K562 (cell line): ENCODE measurements around the gene XPA. TPM values are rescaled to one million over a fixed set of nuclear protein-coding genes. Genes with fewer than 3 reads are reported as not detected.

Experiments used
- ATAC-seq: fragments of 200-7000 bp; cut with Tn5 transposase; 3 replicates; pipeline ENCODE4 v1.9.1; 2020; ENCODE audit warnings: moderate library complexity
- BruUV-seq: library from RNA; stranded (reverse); fragments of 400-500 nt; replicated peaks from 2 replicates; lab custom pipeline; 2021; lab: Mats Ljungman, UMichigan
- CTCF ChIA-PET: fragments of 300-600 bp; formaldehyde crosslinking; extraction: SDS; loops from one replicate; lab custom pipeline; 2021; ENCODE audit warnings: low intra/inter-chr PET ratio; lab: Yijun Ruan, JAX
- POLR2A ChIA-PET: fragments of 300-600, 350-650 bp; sonication (Branson Sonifier 250); formaldehyde crosslinking; extraction: SDS; loops from one replicate; lab custom pipeline; 2021; ENCODE audit warnings: antibody characterized with exemption, inconsistent platforms; lab: Yijun Ruan, JAX
- DNase-seq, 4 experiments: peaks; one replicate each; pipeline versions ENCODE4 v3.0.0 to v3.0.0-alpha.2; 2011 to 2018; ENCODE audit warnings: low spot score in 3 of 4, mixed read lengths in 3 of 4; ENCODE audit errors: extremely low read depth in 1 of 4
- FAIRE-seq: peaks from 2 replicates; lab custom pipeline; 2011; peaks lifted over from hg19 to GRCh38; lab: Jason Lieb, UNC
- H2AFZ ChIP-seq: 2 replicates; pipeline ENCODE4 v1.6.0; 2011; ENCODE audit warnings: low read depth, low read length, control low read depth, inconsistent platforms
- H3K27ac ChIP-seq: fragments of 200-600 bp; 3 replicates; pipeline ENCODE4 v1.8.0; 2011; ENCODE audit warnings: low read depth, mild to moderate bottlenecking, control low read depth, inconsistent platforms, low read length, moderate library complexity, mixed read lengths; ENCODE audit errors: extremely low read depth
- H3K27me3 ChIP-seq, 2 experiments: fragments of 300-600 bp in 1 of 2; 2 replicates in 1 of 2; 3 replicates in 1 of 2; pipeline versions ENCODE4 v1.6.0 to v1.8.0; 2011; ENCODE audit warnings: inconsistent platforms in 2 of 2, low read length in 2 of 2, mild to moderate bottlenecking in 1 of 2, mixed read lengths in 1 of 2, moderate library complexity in 1 of 2; ENCODE audit not compliant: control insufficient read depth in 2 of 2, insufficient read depth in 2 of 2
- H3K36me3 ChIP-seq: fragments of 300-600 bp; 3 replicates; pipeline ENCODE4 v1.8.0; 2011; ENCODE audit warnings: mild to moderate bottlenecking, low read length, inconsistent platforms; ENCODE audit not compliant: control insufficient read depth, insufficient read depth
- H3K4me1 ChIP-seq, 2 experiments: fragments of 200-600 bp in 1 of 2; replicated peaks in 1 of 2; 2 replicates in 1 of 2; 3 replicates in 1 of 2; pipeline versions ENCODE4 v1.5.1 to v1.8.0; 2011; ENCODE audit warnings: inconsistent platforms in 2 of 2, low read length in 2 of 2, mild to moderate bottlenecking in 1 of 2, mixed read lengths in 1 of 2, moderate library complexity in 1 of 2; ENCODE audit not compliant: control insufficient read depth in 2 of 2, insufficient read depth in 2 of 2
- H3K4me2 ChIP-seq: 2 replicates; pipeline ENCODE4 v1.6.1; 2011; ENCODE audit warnings: low read length, control low read depth, inconsistent platforms, mixed read lengths; ENCODE audit not compliant: insufficient read depth
- H3K4me3 ChIP-seq: fragments of 200-600 bp; sonication (generic), shearing (Covaris generic); 2 replicates; pipeline ENCODE4 v1.5.1; 2016; ENCODE audit warnings: control low read depth, inconsistent platforms
- H3K79me2 ChIP-seq: fragments of 200-600 bp; 3 replicates; pipeline ENCODE4 v1.8.0; 2011; ENCODE audit warnings: low read length, inconsistent platforms; ENCODE audit not compliant: control insufficient read depth, insufficient read depth
- H3K9ac ChIP-seq, 2 experiments: 2 replicates each; pipeline versions ENCODE4 v1.6.0 to v1.6.1; 2011; ENCODE audit warnings: low read depth in 2 of 2, low read length in 2 of 2, control low read depth in 1 of 2, inconsistent platforms in 1 of 2, mild to moderate bottlenecking in 1 of 2, mixed read lengths in 1 of 2; ENCODE audit not compliant: insufficient read depth in 1 of 2
- H3K9me1 ChIP-seq: one replicate; pipeline ENCODE4 v1.6.0; 2011; ENCODE audit warnings: inconsistent platforms, mild to moderate bottlenecking, low read length, moderate library complexity; ENCODE audit not compliant: control insufficient read depth, insufficient read depth
- H3K9me3 ChIP-seq: replicated peaks from 2 replicates; pipeline ENCODE4 v1.5.1; 2011; ENCODE audit warnings: low read depth, low read length, inconsistent platforms; ENCODE audit not compliant: control insufficient read depth, insufficient read depth
- H4K20me1 ChIP-seq: replicated peaks from 2 replicates; pipeline ENCODE4 v1.6.1; 2011; ENCODE audit warnings: low read length, inconsistent platforms, mixed read lengths; ENCODE audit not compliant: control insufficient read depth, insufficient read depth
- NFIC ChIP-seq: fragments of 450-650 bp; IDR thresholded peaks from 2 replicates; pipeline ENCODE4 v1.6.1; 2017; ENCODE audit warnings: mild to moderate bottlenecking, inconsistent platforms
- NFIX ChIP-seq: fragments of 250-450 bp; sonication (Bioruptor Pico); IDR thresholded peaks from 2 replicates; pipeline ENCODE4 v1.4.0; 2020; ENCODE audit warnings: low read depth, mild to moderate bottlenecking, moderate library complexity
- ZNF224 ChIP-seq: sonication (generic); formaldehyde crosslinking; IDR thresholded peaks from 2 replicates; pipeline ENCODE4 v1.8.0; 2022; ENCODE audit warnings: mild to moderate bottlenecking, missing genetic modification reagents
- ZNF589 ChIP-seq: fragments of 200-800 bp; sonication (Bioruptor generic); IDR thresholded peaks from 2 replicates; pipeline ENCODE4 v1.6.1; 2016; ENCODE audit warnings: low read depth, missing genetic modification characterization, missing compliant biosample characterization
- WGBS: fragments of 100-300 bp; shearing (Covaris generic); methylation state at CpG from one replicate; pipeline ENCODE4 v1.1.6; 2016; ENCODE audit warnings: low coverage, mixed read lengths; ENCODE audit not compliant: insufficient coverage; ENCODE audit errors: missing lambda C conversion rate; 5-methylcytosine and 5-hydroxymethylcytosine counted together
- in situ Hi-C: fragments of 300-500 bp; cut with MboI; formaldehyde crosslinking; loops from 4 replicates; pipeline ENCODE4 v1.15.0; 2018; ENCODE audit warnings: inconsistent platforms, mixed read lengths
- intact Hi-C: fragments of 100-400 bp; cut with micrococcal nuclease; formaldehyde crosslinking; loops from 2 replicates; pipeline ENCODE4 v1.14.2; 2022
- polyA plus RNA-seq, 8 experiments: library from polyadenylated mRNA; depleted of rRNA in 4 of 8; stranded (reverse) in 5 of 8; unstranded in 3 of 8; fragments of >200 nt; fragmentation: Nextera tagmentation in 2 of 8; fragmentation: Illumina TruSeq in 1 of 8; extraction: Ambion mirVana in 2 of 8; extraction: Trizol in 1 of 8; gene quantifications; 2 replicates each; pipeline versions ENCODE4 v1.2.1 to v1.2.3, GENCODE V29; 2011 to 2014; ENCODE audit warnings: inconsistent platforms in 1 of 8, missing spikeins in 1 of 8
- total RNA-seq, 7 experiments: library from RNA; depleted of rRNA in 6 of 7; stranded (reverse); fragments of >200 nt in 6 of 7; fragmentation: Illumina TruSeq in 2 of 7; extraction: Trizol in 2 of 7; gene quantifications; 2 replicates each; pipeline versions ENCODE4 v1.2.1 to v1.2.3, GENCODE V29; 2011 to 2021; ENCODE audit warnings: low replicate concordance in 1 of 7
- TF ChIP-seq, protein P1 (sequence below): fragments of 250-450 bp; sonication (Bioruptor Pico); IDR thresholded peaks from 2 replicates; pipeline ENCODE4 v1.5.0; 2021
- TF ChIP-seq, protein P2 (sequence below): fragments of 200-800 bp; sonication (Bioruptor generic); IDR thresholded peaks from 2 replicates; pipeline ENCODE4 v1.6.1; 2017; ENCODE audit warnings: missing genetic modification characterization, missing compliant biosample characterization

XPA gene
- total and polyA plus RNA-seq, 9 of the 15 experiments (the other 6 are each of a cell fraction or from before 2014, with no cell fraction given), result 5.1 to 18.2 (median 14.1) TPM

DNA sequence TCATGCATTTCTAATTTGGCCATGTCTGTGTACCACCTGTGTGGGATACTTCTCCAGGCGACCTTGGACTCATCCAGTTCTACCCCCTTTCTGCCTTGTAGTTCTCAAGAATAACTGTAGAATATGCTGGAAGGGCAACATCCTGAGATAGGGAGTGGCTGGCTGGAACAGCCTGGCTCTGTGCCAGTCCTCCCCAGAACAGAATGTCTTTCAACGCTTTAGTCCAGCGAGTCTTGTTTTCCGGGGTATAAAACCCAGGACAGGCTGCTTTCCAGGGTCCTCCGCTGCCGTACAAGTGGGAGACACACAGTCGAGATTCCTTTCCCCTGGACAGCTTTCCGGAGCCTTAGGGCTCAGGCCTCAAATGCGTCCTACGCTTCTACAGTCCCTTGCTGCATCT, 45.4 kb upstream of the XPA start:
- no peaks in the 10 kb centered on the region for H3K9me1 ChIP-seq
- ATAC-seq, result no peak
- H3K4me2 ChIP-seq, result no peak overlapping the region
- no peaks in the 10 kb centered on the region for H3K9me3 ChIP-seq
- intact Hi-C loops, result no loop called here
- TF ChIP-seq ZNF589 (CRISPR knock-in tag), result no peak
- peak; percentile 89 for TF ChIP-seq NFIC
- TF ChIP-seq, protein P1, sequence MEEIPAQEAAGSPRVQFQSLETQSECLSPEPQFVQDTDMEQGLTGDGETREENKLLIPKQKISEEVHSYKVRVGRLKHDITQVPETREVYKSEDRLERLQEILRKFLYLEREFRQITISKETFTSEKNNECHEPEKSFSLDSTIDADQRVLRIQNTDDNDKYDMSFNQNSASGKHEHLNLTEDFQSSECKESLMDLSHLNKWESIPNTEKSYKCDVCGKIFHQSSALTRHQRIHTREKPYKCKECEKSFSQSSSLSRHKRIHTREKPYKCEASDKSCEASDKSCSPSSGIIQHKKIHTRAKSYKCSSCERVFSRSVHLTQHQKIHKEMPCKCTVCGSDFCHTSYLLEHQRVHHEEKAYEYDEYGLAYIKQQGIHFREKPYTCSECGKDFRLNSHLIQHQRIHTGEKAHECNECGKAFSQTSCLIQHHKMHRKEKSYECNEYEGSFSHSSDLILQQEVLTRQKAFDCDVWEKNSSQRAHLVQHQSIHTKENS (CRISPR knock-in tag), result no peak
- 0 out of 2 replicates have a peak, but pooled peaks have one; percentile 36 for TF ChIP-seq NFIX (CRISPR knock-in tag)
- TF ChIP-seq ZNF224 (CRISPR knock-in tag), result peak; percentile 99
- TF ChIP-seq, protein P2, sequence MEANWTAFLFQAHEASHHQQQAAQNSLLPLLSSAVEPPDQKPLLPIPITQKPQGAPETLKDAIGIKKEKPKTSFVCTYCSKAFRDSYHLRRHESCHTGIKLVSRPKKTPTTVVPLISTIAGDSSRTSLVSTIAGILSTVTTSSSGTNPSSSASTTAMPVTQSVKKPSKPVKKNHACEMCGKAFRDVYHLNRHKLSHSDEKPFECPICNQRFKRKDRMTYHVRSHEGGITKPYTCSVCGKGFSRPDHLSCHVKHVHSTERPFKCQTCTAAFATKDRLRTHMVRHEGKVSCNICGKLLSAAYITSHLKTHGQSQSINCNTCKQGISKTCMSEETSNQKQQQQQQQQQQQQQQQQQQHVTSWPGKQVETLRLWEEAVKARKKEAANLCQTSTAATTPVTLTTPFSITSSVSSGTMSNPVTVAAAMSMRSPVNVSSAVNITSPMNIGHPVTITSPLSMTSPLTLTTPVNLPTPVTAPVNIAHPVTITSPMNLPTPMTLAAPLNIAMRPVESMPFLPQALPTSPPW (CRISPR knock-in tag), result no peak
- H3K4me3 ChIP-seq, result no peak overlapping the region
- no peaks in the 10 kb centered on the region for H3K79me2 ChIP-seq
- no TSS peak for BruUV-seq
- no peak overlapping the region for H3K9ac ChIP-seq
- no peak overlapping the region for H3K27ac ChIP-seq
- H3K4me1 ChIP-seq, result peaks cover 3 to 10% of the 10 kb centered on the region in 2 experiments; a peak in 4 of 5 replicates
- ChIA-PET POLR2A (interaction anchor here (0.9 kb wide), 1 partner anchor 13 kb away, joined by 3 read pairs; no protein-coding TSS in a partner anchor), CTCF (no interaction called here)
- H2AFZ ChIP-seq, result no peak overlapping the region
- peaks cover 11 to 48% of the 10 kb centered on the region in 2 experiments for H3K27me3 ChIP-seq
- no peak for FAIRE-seq
- peak in 1 of 4 experiments; percentile 24 for DNase-seq
- H3K36me3 ChIP-seq, result no peaks in the 10 kb centered on the region
- in situ Hi-C loops, result no loop called here
- 11% methylated on average over 10 of the region's 10 CpGs for WGBS
- H4K20me1 ChIP-seq, result no peaks in the 10 kb centered on the region
